GM18520 (cell line): ENCODE results near the gene ATP5ME.
"Not testable (repeated sequence)": the region's sequence is repeated elsewhere in the genome, so short reads cannot be mapped to it uniquely, and the experiment has no call there.

Experiments
- ATAC-seq: cut with Tn5 transposase; IDR thresholded peaks from one replicate; pipeline ENCODE4 v1.9.1; 2021; ENCODE audit not compliant: unreplicated experiment

ATP5ME gene

DNA sequence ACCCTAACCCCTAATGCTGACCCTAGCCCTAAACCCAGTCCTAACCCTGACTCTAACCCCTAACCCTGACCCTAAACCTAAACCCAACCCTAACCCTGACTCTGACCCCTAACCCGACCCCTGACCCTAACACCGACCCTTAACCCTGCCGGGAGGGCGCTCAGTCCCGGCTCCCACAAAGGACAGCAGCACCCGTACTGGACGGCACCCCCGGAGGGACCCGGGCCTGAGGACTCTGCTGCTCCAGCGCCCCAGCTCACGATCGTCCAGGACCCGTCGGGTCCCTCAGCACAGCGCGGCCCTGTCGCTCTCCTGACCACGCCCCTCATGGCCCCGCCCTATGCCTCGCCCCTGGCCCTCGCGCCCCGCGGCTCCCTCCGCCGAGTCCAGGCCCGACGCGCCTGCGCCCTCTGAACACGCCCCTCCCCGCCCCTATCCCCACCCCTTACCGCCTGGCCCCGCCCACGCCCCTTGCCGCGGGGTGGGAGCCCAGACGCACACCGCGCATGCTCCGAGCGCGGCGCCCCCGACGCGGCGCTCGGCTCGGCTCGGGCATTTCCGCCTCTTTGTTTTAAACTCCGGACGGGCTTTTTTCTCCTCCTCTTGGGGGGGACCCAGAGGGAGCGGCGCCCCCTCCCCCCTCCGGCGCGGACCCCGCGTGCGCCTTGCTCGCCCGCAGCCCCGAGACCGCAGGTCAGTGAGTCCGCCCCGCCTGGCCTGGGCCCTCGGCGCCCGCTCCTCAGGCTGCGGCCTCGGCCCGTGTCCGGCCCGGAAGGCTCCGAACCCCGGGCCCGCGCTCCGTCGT, 31.4 kb upstream of the ATP5ME start, which contains the start of gene PCGF3:
Gene PCGF3, plus strand, starts transcription at position 555 of the 805 bp plus-strand sequence. CDS start 27,849 bp downstream, outside the sequence.
- peak; percentile 79 for ATAC-seq

DNA sequence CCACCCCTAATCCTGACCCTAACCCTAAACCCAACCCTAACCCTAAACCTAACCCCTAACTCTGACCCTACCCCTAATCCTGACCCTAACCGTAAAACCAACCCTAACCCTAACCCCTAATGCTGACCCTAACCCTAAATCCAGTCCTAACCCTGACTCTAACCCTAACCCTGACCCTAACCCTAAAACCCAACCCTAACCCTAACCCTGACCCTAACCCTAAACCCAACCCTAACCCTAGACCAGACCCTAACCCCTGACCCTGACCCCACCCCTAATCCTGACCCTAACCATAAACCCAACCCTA, 30.8 kb upstream of the ATP5ME start:
- no peak for ATAC-seq

DNA sequence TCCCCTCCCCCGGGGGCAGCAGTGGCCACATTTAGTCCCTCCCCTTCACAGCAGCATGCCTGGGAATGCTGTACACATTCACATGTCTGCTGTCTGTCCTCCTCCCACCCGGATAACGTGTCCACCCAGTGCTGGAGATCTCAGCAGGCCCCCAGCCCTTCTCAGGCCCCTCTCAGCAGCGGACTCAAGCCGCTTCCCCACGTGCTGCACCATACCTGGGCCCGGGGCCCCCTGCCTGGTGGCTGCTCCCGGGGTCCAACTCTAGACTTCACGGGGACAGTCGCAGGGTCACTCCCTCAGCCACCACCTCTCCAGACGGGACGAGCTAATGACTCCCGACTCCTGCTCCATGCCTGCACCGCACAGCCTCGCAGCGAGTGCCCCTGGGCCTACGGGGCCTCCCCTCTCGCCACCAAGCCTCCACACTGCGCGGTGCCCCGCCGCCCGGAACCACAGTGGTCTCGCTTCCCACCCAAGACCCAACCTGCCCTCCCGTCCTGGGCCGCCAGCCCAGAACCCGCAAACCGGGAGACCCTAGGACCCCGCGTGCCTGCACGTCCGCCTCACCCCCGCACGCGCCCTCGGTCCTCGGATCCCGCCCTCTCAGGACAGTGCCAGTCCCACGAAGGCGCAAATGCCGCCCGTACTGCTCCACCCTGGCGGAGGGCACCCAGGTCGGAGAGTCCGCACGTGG, 30.3 kb upstream of the ATP5ME start:
- no peak for ATAC-seq

DNA sequence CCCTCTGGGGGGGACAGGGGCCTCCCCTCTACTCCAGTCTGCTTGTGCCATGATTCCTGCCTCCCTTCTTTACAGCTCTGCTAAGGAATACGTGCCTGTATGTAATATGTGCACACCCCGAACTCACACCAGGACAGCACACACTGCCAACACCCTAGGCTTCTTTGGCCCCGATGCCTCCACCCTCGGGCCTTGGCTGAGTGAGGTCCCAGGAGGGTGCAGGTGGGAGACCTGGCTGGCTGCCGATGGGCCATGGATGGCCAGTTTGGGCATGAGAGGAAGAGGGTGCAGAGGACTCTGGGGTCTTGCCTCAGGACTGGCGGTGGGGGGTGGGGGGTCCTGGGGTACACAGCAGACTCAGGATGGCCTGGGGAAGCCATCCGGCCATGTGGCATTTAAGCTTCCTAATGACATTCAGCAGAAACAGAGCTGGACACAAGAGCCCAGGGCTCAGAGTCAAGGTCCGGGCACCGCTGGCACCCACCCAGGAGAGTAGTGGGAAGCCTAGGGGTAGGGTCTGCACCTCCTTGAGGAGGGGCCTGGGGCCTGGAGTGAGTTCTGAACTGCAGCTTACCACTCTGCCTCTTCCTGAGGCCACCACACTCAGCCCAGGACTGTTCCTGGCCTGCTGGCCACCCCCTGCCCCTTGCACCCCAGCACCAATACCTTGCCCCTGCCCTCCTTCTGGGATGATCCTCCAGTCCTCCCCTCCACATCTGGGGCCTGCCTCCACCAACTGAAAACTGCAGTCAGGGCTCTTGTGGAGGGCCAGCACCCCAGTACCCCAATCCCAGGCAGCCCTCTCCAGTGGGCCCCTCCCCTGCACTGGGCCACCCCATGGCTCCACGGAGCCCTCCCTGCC, 29.5 kb upstream of the ATP5ME start:
- no peak for ATAC-seq

DNA sequence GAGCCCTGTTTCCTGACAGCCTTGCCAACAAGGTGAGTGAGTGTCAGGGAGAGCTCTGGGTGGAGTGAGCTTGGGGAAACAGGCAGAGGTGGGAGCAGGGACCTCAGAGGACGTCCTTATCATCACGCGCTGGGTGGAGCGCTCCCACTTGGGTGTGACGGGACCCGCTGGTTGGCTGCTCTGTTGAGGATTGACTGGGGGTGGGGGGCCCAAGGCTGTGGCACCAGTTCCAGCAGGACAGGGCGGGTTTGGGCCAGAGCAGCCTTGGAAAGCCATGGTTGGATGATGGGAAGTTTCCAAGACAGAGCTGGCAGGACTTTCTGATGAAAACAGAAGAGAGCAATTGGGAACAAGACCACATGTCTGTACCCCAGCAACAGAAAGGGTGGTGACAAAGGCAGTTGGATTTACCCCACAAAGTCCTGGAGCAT, 28.6 kb upstream of the ATP5ME start:
- ATAC-seq = no peak

GRCh38 chr4:700587-701264, 26.6 kb upstream of the ATP5ME start:
- ATAC-seq = no peak

- no peak for ATAC-seq
Observed at GRCh38 chr4:699816-700580, 25.9 kb upstream of the ATP5ME start.

GRCh38 chr4:694341-694940, 20.4 kb upstream of the ATP5ME start:
- not testable (repeated sequence) for ATAC-seq

GRCh38 chr4:692771-693554, 18.9 kb upstream of the ATP5ME start:
- no peak for ATAC-seq

DNA sequence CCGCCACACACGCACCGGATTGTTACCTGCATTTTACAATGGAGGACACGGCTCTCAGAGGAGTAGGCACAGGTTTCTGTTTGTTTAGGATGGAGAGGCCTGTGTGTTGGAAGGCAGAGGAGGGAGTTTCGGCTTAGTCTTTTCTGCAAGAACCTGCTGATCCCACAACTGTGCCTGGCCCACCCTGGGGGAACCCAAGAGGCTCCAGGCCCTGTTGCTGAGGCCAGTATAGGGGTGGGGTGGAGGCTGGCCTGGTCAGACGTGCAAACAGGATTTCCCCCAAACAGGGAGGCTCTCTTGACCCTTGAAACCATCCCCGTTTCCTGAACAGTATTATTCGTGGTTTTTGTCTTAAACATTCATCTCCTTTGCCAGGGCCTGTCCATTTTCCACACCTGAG, 15.6 kb upstream of the ATP5ME start:
- no peak for ATAC-seq

DNA sequence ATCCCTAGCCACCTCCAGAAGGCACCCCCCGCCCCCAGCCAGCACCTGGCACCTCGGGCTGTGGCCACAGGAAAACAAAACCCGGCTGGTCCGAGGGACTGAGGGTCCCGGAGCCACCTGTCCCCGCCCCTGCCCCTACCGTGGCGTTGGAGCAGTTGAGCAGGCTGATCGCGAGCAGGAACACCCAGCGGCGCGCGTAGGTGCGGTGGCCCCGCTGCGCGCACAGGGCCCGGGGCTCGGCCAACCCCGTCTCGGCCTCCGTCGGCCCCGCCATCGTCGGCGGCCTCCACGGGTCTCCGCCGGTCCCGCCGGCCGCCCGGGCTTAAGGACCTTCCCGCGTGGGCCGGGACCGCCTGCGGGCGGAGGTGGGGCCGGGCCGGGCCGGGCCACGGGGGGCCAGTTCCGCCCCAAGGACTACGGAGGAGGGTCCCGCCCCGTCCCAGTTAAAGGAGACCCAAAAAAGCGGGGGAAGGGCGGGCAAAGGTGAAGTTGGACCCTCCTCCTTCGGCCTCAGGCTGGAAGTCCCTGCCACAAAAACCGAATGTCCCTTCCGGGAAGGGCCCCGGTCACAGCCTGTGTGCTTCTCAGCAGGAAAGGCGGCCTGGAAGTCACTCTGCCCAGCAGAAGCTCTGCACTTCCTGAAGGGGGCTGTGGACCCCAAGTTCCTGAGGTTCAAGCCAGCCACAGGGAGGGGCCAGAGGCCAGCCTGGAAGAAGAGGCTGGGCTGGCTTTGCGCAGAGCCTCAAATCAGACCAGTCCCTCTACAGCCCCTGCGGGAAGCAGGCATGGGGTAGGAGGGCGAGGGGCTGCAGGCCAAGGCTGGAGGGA, 15.0 kb upstream of the ATP5ME start, which contains the start of gene SLC49A3:
Gene SLC49A3, minus strand, starts transcription at position 298 of the 828 bp plus-strand sequence. Its CDS starts 24 bp downstream, at position 274.
- no peak for ATAC-seq

DNA sequence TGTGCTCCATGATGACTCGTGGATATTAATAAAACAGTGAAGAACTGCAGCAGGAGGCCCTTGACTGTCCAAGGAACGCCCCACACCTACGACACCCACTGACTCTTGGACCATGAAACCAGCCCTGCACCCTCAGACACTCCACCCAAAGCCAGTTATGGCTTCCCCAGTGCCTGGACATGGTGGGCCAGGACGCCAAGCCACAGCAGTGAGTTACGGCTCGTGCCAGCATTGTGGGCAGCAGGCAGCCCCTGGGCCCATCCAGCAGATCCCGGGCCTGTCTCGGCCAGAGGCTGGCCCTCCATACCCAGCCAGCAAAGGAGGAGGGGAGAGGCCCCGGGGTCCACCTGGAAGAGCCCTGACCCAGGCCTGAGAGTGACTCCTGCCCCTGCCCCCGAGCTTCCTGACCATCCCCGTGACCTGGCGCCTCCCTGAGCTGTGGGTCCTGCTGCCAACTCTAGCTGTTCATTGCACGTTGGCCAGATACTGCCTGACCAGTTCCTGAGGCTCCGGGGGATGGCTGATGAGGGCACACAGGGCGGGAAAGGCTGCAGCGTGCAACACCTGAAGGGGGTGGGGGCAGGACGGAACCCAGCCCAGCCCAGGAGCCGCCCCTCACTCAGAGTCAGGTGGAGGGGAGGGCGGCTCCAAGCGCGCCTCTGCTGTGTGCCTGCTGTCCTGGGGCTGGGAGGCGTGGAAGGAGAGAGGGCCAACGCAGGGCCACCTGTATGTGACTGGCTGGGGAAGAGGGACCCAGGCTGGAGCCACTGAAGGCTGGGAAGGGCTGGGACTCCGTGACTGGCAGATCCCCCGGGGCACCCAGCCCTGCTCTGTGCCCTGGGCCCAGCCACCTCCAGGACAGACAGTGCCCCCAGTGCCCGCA, 14.1 kb upstream of the ATP5ME start:
- ATAC-seq = no peak

DNA sequence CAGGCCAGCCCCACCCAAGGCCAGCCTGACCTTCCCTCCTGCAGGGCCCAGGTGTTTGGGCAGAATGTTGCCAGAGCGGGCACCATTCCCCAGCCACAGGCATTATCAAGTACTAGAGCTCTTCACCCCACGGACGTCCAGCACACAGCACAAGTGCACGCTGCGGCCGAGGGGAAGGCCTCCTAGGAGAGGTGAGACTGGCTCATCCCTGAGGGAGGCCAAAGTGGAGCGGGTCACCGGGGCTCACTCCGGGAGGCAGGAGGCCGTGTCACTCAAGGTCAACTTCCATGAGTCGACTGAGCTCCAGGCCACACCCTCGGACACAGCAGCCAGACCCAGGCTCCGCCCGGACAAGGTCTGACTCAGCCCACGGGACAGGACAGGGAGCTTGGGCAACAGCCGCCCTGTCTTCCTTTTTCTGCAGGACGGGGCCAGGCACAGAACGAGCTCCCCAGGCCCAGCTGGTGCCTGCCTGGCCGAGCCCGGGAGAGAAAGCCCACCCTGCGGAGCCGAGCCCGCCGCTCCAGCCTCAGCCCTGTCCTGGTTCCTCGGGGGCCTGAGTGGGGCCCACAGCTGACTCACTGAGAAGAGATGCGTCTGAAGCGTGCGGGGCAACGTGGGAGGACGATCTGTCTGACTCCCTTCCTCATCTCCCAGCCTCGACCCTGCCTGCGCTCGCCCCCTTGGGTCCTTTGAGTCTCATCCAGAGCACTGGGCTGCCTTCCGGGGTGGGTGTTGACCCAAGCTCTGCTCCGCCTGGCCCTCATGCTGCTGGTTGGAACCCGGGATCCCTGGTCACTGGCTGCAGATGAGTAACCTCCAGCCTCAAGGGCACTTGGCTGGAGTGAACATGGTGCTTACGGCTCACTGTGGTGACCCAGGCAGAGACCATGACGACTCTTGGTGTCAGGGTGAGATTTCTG, 13.2 kb upstream of the ATP5ME start:
- no peak for ATAC-seq

- ATAC-seq = no peak
Observed at GRCh38 chr4:686413-687040, 12.5 kb upstream of the ATP5ME start.

- no peak for ATAC-seq
Observed at GRCh38 chr4:685679-686412, 11.8 kb upstream of the ATP5ME start.
